ENCODE measurements around the gene MTIF3.
A peak's percentile ranks its signal among the peaks of the same experiment; 100 is the strongest.
"Not testable (repeated sequence)": the region's sequence is repeated elsewhere in the genome, so short reads cannot be mapped to it uniquely, and the experiment has no call there.

Gene MTIF3

DNA sequence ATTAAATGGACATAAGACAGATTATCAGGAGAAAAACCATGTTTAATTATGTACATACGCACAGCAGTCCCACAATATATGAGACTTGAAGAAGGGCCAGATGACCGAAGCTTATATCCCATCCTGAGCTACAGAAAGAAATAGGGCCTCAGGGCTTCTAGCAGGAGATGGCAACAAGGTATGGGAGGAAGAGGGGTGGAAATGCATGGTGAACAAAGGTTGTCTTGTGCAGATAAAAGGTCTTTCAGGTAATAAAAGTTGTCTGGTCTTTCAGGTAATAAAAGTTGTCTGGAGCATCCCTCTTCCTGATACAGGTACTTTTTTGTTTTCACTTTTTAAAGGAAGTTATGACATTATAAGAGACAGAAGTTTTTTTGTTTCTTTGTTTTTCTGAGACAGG lies 41.4 kb downstream of the MTIF3 start:
- no peak for DNase-seq

DNA sequence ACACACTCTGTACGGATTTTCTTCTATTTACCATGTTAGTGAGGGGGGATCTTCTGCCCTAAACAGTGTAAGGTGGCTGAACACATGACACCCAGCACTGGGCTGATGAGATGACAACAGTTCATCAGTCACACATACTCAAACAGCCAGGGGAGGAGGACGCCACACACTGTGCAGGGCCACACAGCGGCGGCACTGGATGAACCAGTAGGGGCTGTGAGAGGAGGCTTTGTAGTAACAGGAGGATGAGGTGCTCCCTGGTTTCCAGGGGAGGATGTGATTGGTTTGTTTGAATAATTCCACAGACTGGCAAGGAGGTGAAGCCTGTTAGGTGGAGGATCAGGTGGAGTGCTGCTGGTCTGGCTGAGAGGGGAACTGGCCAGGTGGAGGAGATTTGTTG lies 42.3 kb downstream of the MTIF3 start:
- no peak for DNase-seq

DNA sequence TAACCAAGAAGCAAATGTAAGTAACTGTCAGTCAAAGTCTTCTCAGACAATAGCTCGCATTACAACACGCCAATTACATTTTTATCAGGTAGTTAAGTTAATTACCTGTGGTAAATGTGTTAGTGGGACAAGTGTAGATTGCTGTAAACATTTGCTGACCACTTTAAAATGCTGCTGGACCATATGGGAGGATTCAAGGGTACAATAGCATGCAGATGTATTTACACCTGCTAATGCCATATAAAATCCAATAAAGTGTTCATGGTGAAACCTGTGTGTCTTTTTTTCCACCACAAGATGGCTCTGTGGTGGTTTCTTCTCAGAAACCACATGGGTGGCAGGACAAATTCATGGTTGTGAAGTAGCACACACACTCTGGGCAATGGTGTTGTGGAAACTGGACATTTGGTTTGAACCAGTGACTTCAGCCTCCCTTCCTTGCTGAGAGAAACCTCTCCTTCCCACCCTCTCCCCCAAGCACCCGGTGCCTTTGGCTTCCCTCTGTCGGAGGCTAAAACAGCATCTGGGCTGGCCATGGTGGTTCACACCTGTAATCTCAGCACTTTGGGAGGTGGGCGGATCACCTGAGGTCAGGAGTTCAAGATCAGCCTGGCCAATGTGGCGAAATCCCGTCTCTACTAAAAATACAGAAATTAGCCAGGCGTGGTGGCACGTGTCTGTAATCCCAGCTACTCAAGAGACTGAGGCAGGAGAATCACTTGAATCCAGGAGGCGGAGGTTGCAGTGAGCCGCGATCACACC lies 44.0 kb downstream of the MTIF3 start:
- DNase-seq: peak in 1 of 2 experiments; percentile 35

DNA sequence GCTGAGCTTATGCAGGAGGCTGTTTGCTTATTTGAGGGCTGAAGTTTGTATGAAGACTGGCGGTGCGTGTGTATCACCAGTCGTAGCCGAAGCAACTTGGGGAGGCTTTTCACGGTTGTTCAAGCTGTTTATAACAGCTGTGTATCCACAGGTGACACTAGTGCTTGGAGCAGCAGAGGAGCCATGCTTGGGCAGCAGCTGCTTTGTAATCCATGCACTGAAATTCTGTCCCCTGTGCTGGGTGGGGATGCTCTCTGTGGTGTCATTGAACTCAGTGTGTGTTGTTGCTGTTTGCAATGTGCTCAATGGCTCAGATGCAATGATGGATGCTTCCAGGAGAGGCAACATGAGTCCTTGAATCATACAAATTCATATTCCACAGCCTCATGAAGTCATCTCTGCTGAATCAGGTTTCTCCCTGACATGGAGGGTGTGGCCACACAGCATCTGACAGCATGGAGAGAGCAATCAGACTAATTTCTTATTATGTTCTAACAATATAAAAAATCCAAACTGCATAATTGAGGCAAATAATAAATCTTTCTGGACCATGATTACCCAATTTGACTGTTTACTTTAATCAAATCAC lies 44.7 kb downstream of the MTIF3 start:
- DNase-seq: no peak

DNA sequence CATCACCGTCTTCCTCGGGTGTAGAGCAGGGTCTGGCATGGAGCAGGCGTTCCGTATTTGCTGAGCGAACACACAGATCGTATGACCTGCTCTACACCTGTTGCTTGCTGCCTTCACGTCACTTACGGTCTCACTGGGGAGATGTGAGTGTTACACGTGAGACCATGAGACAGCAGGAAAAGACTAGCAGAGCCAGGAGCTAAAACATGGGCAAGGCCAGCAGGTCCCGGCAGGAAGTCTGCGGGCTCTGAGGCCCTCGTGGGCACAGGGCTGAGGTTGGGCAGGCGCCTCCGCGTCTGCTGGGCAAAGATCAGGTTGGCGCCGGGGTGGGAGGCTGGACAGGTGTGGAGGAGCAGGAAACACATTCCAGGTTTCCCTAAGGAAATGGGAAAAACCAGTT lies 45.7 kb downstream of the MTIF3 start:
- no peak for DNase-seq

DNA sequence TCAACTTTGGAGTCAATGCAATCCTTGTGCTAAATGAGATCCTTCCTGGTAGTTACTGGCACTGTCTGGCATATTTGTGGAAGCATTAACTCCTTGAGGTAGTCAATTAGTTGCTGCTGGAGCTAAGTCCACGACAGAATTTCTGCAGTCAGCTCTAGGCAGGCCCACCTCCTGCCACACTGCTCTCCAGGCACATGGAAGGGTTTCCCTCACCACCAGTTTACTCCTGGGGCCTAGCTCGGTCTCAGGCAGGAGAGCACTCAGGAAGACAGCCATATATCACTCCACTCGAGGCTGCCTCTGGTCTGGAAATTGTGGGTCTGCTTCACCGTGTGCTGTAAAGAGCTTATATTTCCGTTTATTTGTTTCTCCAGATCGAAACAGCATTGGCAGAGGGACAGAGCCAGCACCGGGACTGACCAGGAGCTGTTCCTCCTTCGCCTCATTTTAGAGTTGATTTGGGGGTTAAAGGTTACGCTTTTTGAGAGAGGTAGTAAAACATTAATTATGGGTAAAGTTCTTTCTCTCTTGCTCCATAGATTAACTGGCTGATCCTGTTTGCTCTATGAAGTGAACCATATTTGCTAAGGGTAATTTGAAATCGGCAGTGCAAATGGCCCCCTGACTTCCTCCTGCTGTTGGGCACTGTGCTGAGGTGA lies 46.5 kb downstream of the MTIF3 start:
- no peak for DNase-seq

DNA sequence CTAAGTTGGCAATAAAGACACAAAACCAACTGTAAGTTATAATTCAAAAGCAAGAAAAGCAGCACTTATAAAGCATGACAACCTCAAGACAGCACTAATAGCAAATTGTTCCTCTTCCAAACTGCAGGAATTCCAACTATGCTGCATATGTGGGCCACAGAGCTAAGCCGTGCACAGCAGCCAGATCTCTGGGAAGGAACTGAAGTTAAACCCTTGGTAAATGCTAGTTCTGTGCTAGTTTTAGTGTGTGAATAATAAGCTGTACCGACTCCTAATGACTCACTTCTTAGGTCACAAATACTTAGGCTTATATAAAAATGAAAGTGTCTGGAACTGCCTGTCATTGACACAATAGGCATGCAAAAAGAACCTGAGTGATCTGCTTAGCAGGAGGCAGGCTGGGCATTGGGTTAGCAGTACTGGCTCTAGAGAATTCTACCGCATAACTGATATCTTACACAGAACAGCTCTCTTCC lies 47.1 kb downstream of the MTIF3 start:
- DNase-seq: no peak

DNA sequence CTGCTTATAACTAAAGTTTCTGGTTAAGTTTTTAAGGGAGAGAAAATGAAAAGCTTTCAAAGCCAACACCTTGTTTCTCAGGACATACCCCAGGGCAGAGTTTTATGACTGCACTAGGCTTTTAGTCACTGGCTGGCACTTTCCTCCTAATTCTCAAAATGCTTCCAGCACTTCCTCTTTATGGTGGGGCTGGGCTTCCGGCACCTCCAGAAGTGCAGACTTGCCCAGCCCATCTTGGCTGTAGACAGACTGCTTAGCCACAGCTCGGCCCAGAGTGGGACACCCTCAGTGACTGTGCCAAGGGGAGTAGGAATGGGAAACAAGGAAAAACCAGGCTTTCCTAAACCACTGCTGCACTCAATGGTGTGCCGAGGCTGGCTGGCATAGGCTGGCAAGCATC lies 49.2 kb downstream of the MTIF3 start:
- no peak for DNase-seq

DNA sequence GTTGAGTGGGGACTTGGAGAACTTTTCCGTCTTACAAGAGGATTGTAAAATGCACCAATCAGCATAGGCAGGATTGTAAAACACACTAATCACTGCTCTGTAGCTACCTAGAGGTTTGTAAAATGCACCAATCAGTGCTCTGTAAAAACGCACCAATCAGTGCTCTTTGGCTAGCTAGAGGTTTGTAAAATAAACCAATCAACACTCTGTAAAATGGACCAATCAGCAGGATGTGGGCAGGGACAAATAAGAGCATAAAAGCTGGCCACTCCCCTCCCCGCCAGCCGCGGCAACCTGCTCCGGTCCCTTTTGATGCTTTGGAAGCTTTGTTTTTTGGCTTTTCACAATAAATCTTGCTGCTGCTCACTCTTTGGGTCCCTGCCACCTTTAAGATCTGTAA lies 50.0 kb downstream of the MTIF3 start:
- not testable (repeated sequence) for DNase-seq

DNA sequence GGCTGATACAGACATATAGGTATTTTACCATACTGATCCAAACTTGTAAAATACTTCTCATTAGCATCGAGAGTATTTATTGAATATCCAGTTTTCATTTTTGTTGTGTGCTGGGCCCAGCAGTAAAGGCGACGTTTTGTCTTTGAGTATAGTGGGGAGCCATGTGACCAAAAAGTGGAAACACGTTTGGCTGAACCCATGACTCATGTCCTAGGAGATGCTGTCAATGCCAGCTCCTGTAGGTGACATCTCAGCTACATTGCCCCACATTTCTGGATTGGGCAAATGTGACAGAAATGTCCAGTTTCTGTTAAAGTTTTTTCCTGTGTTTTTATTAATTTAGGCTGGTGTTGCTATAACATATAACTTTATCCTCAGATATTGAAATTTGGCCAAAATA lies 52.0 kb downstream of the MTIF3 start:
- no peak for DNase-seq

DNA sequence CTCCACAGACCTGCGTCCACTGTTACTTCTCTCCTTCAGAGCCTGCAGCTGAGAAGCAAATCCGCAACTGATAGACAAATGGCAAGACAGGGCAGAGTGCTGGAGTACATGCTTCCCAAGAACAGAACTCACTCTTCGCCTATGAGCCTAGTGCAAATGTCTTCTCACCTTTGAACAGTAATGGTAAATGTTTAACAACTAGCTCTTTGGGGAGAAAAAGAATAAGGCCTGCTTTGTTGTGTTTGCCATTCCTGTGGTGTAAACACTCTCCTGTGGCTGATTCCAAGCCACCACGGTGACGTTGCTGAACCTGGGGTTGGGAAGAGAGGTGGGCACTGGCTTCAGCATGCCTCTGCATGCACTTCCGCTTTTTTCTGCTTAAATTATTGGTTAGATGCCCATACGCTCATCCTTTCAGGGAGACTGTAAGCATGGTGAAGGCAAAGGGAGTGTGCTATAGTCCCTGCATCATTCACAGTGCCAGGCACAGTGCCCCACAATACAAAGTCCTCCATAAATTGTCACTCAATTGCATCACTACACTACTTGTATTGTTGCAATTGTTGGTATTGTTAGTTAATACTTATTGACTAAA lies 54.0 kb downstream of the MTIF3 start:
- no peak for DNase-seq

DNA sequence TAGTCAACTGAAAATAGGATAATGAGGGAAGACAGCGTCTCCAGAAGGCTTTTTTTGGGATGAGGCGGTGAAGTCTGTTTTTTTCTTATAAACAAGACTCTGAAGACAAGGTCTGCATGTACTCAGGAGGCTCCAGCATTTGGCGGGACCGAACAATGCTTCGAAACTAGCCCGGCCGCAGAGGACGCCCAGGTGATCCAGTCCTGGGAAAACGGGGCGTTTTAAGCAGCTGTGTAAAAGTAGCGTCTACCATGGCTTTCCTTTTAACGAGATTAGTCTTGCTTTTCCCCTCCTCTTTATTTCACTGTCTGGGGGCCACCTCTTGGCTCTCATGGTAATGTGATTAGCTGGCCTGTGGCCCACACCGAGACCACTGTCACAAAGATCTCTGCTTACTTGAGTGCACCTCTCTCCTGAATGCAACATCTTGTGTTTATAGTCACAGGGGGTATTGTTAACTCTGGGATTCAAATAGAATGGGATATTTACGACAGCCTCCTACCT lies 55.3 kb downstream of the MTIF3 start:
- no peak for DNase-seq

DNA sequence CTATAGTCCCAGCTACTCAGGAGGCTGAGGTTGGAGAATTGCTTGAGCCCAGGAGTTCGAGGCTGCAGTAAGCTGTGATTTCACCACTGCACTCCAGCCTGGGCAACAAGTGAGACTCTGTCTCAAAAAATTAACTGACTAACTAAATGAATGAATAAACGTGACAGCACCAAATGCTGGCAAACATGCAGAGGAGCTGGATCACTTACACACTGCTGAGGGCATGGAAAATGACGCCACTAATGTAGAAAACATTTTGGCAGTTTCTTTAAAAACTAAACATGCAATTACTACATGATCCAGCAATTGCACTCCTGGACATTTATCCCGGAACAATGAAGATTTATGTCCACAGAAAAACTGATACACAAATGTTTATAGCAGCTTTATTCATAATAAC lies 57.3 kb downstream of the MTIF3 start:
- no peak for DNase-seq

DNA sequence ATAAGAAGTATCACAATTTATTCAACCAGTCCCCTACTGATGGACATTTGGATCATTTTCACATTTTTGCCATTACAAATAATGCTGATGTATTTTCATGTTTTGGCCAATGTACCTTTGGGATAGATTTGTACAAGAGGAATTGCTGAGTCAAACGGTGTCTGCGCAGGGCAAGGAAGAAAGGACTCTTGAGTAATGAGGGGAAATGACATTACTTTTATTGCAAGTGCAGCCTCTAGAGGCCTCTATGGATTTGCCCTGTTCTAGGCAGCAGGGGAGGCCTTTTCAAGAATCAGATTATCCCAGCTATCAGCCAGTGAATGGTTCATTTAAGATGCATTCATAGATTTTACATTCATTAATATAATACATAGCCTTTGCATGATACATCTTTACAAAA lies 58.9 kb downstream of the MTIF3 start:
- no peak for DNase-seq

DNA sequence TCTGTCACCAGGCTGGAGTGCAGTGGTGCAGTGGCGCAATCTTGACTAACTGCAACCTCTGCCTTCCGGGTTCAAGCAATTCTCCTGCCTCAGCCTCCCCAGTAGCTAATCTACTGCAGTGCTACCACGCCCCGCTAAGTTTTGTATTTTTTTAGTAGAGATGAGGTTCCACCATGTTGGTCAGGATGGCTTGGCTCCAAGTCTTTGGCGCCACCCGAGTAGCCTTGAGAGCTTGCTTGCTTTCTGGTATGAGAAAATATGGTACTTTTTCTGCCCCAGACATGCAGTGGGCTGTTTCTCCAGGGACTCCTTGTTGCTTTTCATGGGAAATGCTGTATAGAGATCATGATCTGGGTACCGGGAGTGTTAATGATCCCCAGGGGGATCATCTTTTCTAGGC lies 60.5 kb downstream of the MTIF3 start:
- no peak for DNase-seq

DNA sequence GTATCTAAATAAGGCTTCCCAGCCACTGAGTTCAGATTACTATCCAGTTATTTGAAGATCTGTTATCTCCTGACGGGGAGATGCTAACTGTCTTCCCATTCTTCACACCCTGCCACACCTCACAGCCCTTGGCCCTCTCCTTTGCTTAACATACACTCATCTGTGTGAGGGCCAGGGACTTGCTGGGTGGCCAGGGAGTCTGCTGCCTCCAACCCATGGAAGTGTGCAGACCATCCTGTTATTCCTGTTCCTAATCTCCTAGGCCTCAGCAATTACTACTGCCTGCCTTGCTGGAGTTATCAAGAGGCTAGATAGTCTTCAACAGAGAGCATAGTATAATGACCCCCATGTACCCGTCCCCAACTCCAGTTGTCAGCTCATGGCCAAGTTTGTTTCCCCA lies 62.1 kb downstream of the MTIF3 start:
- no peak for DNase-seq
